ENCODE results near the gene BLOC1S6. TPM values are rescaled to one million over a fixed set of nuclear protein-coding genes. Genes with fewer than 3 reads are reported as not detected.
"Not testable (repeated sequence)": the region's sequence is repeated elsewhere in the genome, so short reads cannot be mapped to it uniquely, and the experiment has no call there.

The BLOC1S6 gene
- total RNA-seq, 6 donors from 2014 or later, result 20.9 to 51.6 (median 36.9) TPM

- 59 to 64% methylated on average over 3 of the region's 3 CpGs for WGBS, 2 donors
- H3K4me1 ChIP-seq, result peaks cover 68 to 84% (median 73%) of the 10 kb centered on the region in 4 donors
- no peak for ATAC-seq (ENCODE audit: low FRiP score in 2 of 2)
Measured at GRCh38 chr15:45646220-45646619, 59.0 kb downstream of the BLOC1S6 start.

DNA sequence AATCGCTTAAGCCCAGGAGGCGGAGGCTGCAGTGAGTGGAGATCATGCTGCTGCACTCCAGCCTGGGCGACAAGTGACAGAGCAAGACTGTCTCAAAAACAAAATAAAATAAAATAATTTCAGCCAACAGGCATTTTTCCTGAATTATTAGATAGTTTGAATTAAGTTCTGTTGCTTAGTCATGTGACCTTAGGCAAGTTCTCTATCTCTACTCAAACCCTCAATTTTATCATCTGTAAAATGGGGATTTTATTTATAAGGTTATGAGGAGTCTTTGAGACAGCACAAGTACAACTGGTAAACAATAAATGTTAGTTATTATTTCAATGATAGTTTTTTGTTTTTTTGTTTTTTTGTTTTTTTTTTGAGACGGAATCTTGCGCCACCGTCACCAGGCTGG lies 60.6 kb downstream of the BLOC1S6 start:
- ATAC-seq (ENCODE audit: low FRiP score in 2 of 2), result no peak
- DNase-seq, result no peak
- 98% methylated on average over 6 of the region's 6 CpGs for WGBS, 2 donors
- H3K36me3 ChIP-seq, result peaks cover 0 to 3% (median 0%) of the 10 kb centered on the region in 4 donors
- TF ChIP-seq POLR2AphosphoS5 (IDR thresholded peaks at IDR 0.05), result no peak
- TF ChIP-seq POLR2A (IDR thresholded peaks at IDR 0.05), result no peak
- TF ChIP-seq EP300 (IDR thresholded peaks at IDR 0.05), result no peak
- TF ChIP-seq CTCF (IDR thresholded peaks at IDR 0.05), result no peak
- no peaks in the 10 kb centered on the region for H3K9me3 ChIP-seq
- H3K4me1 ChIP-seq, result peaks cover 52 to 77% (median 58%) of the 10 kb centered on the region in 4 donors
- H3K4me3 ChIP-seq, result no peak overlapping the region
- no peaks in the 10 kb centered on the region for H3K27me3 ChIP-seq
- peak overlapping the region in 1 of 4 donors; percentile 60 for H3K27ac ChIP-seq

More at GRCh38 chr15:45646220-45646619, 59.0 kb downstream of the BLOC1S6 start:
- TF ChIP-seq EP300 (IDR thresholded peaks at IDR 0.05), result no peak
- TF ChIP-seq POLR2AphosphoS5 (IDR thresholded peaks at IDR 0.05), result no peak
- no peak for TF ChIP-seq CTCF (IDR thresholded peaks at IDR 0.05)
- TF ChIP-seq POLR2A (IDR thresholded peaks at IDR 0.05), result no peak
- H3K4me3 ChIP-seq, result no peak overlapping the region
- DNase-seq, result no peak
- H3K9me3 ChIP-seq, result no peaks in the 10 kb centered on the region
- peak overlapping the region; percentile 68 to 75 (median 74) for H3K27ac ChIP-seq
- peaks cover 0 to 3% (median 0%) of the 10 kb centered on the region in 4 donors for H3K36me3 ChIP-seq
- no peaks in the 10 kb centered on the region for H3K27me3 ChIP-seq

GRCh38 chr15:45648521-45649200 lies 61.5 kb downstream of the BLOC1S6 start:
- Histone ChIP-seq H3K4me1 (peaks cover 52 to 78% (median 55%) of the 10 kb centered on the region in 4 donors), H3K36me3 (peaks cover 0 to 3% (median 0%) of the 10 kb centered on the region in 4 donors), H3K27ac (peak overlapping the region; percentile 19 to 60 (median 44)), H3K9me3 (no peaks in the 10 kb centered on the region), H3K4me3 (no peak overlapping the region), H3K27me3 (no peaks in the 10 kb centered on the region)
- DNase-seq (peak in 1 of 2 donors; percentile 56), ATAC-seq (ENCODE audit: low FRiP score in 2 of 2) (peak in 1 of 2 donors; percentile 47)
- peak in 1 of 4 donors; percentile 5 for TF ChIP-seq POLR2A (IDR thresholded peaks at IDR 0.05)
- TF ChIP-seq CTCF (IDR thresholded peaks at IDR 0.05), result no peak
- TF ChIP-seq POLR2AphosphoS5 (IDR thresholded peaks at IDR 0.05), result no peak
- no peak for TF ChIP-seq EP300 (IDR thresholded peaks at IDR 0.05)
- 64 to 65% methylated on average over 4 of the region's 4 CpGs for WGBS, 2 donors

DNA sequence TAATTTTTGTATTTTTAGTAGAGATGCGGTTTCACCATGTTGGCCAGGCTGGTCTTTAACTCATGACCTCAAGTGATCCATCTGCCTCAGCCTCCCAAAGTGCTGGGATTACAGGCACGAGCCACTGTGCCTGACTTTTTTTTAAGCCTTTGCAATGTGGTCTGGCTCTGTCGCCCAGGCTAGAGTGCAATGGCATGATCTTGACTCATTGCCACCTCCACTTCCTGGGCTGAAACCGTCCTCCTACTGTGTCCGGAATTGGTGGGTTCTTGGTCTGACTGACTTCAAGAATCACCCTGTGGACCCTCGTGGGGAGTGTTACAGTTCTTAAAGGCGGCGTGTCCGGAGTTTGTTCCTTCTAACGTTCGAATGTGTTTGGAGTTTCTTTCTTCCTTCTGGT lies 62.8 kb downstream of the BLOC1S6 start:
- 51 to 54% methylated on average over 11 of the region's 11 CpGs for WGBS, 2 donors
- not testable (repeated sequence) for H3K9me3 ChIP-seq; H3K36me3 ChIP-seq; ATAC-seq (ENCODE audit: low FRiP score in 2 of 2); H3K4me3 ChIP-seq; H3K27me3 ChIP-seq
- peak in 1 of 4 donors; percentile 33 for TF ChIP-seq EP300 (IDR thresholded peaks at IDR 0.05)
- peak in 1 of 2 donors; percentile 50 for DNase-seq
- H3K4me1 ChIP-seq, result peaks cover 51 to 78% (median 54%) of the 10 kb centered on the region in 4 donors
- peak overlapping the region; percentile 29 to 60 (median 44) for H3K27ac ChIP-seq

- no peaks in the 10 kb centered on the region for H3K27me3 ChIP-seq
- WGBS, 2 donors, result 97% methylated on average over 10 to 33 of the region's 35 CpGs
- no peaks in the 10 kb centered on the region for H3K9me3 ChIP-seq
- peak overlapping the region in 1 of 4 donors; percentile 60 for H3K27ac ChIP-seq
- H3K4me1 ChIP-seq, result peaks cover 44 to 71% (median 45%) of the 10 kb centered on the region in 4 donors
- peaks cover 0 to 3% (median 0%) of the 10 kb centered on the region in 4 donors for H3K36me3 ChIP-seq
- no peak for TF ChIP-seq CTCF (IDR thresholded peaks at IDR 0.05)
- TF ChIP-seq EP300 (IDR thresholded peaks at IDR 0.05), result no peak
- TF ChIP-seq POLR2AphosphoS5 (IDR thresholded peaks at IDR 0.05), result no peak
- TF ChIP-seq POLR2A (IDR thresholded peaks at IDR 0.05), result no peak
- no peak for ATAC-seq (ENCODE audit: low FRiP score in 2 of 2)
- DNase-seq, result peak in 1 of 2 donors; percentile 81
- no peak overlapping the region for H3K4me3 ChIP-seq
Measured at GRCh38 chr15:45650889-45651525, 63.8 kb downstream of the BLOC1S6 start.
